Stimulated activated CD4-positive, alpha-beta T cell treated with anti-CD3 and anti-CD28 coated beads, Interleukin-4, amount 100 ng/mL, for 48 hours (primary cell): ENCODE measurements around the gene EGFL7.

Experiments used
- DNase-seq, 2 donors: peaks; one replicate each; pipeline ENCODE4 v3.0.0-alpha.2; 2020; ENCODE audit warnings: low read depth in 2 of 2

EGFL7 gene

DNA sequence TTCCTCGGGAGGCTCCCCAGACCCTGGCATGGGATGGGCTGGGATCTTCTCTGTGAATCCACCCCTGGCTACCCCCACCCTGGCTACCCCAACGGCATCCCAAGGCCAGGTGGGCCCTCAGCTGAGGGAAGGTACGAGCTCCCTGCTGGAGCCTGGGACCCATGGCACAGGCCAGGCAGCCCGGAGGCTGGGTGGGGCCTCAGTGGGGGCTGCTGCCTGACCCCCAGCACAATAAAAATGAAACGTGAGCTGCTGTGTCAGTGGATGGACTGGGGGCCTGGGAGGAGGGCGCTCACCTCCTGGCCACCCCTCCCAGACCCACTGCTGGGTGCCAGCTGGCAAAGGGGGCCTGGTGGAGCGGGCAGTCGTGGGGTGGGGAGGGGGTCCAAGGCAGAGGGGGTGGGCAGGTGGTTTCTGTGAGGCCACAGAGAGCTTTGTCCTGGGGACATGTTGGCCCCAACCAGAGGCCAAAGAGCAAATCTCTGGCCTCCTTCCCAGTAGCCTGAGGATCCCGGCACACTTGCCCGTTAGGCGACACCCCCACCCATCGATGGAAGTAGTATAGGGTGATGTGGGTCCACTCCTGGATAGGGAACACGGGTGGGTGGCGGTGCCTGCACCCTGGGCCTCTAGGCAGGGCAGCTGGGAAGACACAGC is 9.8 kb downstream of the EGFL7 start:
- no peak for DNase-seq

DNA sequence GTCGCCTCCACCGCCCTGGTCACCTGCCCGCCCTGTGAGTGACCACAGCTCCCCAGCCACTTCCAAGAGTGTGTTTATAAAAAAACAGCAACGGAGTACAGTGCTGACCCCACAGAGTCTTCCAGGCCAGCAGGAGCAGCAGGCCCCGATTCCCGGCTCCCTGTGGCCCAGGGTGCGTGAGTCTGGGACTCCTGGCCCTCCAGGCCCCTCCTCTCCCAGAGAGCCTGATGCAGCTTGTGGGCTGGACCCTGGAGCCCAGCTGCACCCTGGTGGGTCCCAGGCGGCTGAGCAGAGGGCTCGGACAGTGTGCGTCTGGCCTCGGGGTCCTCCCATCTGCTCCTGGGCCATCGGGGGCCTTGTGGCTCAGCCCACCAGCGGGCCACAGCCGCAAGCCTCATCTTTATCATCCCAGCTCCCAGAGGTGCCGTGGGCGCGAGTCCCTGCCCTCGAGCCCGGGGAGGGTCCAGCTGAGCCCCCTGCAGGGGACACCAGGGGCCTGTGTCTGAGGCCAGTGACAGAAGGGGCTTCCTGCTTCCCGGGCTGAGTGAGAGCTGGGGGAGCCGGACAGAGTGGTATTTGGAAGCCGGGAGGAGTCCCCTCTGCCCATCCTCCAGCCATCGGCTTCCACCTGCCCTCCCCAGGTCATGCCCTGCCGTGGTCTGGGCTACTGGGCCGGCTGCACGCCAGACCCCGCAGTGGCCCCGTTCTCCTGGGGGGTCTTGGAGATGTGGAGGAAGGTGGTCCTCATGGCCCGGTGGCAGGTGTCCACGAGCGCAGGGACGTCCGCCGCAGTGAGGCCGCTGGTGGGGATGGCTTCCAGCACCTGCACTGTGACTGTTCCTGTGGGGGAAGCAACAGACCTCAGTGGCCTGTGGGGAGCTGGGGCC is 10.6 kb downstream of the EGFL7 start:
- DNase-seq: no peak

DNA sequence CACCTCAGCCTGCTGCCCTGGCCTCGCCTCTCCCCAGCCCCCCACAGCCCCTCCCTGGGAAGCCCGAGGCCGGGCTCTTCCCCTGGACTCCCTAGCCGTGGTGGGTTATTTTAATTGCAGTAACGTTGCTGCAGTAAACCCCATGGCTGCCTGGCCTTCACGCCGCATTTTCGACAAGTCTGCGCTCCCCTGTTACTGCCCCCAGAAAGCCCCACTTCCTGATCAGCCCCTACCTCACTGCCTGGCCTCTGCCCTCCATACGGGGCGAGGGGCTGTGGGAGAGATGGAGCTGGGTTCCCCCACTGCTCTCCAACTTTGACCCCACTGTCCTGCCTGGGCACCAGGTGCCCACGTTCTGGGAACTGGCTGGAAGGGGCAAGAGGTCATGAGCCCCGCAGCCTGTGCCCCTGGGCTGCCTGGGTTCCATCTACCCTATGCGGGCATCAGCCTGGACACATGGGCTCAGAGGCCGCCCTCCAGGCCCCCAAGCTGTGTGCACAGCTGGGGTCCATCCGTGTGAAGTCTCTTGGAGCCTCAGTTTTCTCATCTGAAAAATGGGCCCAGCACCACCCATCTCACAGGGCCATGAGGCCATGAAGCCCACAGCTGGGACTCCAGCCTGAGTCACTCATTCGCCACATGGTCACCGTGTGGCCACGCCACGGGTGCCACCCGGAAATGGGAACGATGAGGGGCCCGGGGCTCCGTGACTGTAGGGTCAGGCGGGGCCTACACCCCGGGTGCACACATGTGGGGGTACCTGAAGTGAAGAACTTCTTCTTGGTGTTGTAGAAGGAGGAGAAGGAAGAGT is 11.5 kb downstream of the EGFL7 start:
- no peak for DNase-seq

DNA sequence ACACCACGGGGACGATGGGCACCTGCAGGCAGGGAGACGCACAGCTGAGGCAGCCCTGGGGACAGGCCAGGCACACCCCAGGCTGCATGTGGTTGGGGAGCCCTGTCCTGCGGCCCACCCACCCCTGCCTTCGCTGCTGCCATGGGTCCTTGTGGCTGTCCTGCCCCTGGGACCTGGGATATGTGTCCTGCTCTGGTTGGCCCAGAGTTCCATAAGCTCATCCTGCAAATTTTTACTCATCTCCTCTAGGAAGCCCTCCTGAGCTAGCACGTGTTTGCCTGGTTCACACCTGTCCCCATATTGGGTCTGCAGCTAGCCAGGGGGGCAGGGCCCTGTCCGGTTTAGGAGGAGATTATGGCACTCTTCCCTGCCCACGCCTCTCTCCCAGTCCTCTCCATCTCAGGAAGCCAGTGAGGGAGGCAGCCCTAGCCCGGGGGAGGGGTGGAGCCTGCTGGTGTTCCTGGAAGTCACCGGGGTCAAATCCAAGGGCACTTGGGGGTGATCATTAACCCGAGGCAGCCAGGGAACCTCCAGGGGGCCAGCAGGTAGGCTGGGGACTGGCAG is 12.2 kb downstream of the EGFL7 start:
- no peak for DNase-seq

DNA sequence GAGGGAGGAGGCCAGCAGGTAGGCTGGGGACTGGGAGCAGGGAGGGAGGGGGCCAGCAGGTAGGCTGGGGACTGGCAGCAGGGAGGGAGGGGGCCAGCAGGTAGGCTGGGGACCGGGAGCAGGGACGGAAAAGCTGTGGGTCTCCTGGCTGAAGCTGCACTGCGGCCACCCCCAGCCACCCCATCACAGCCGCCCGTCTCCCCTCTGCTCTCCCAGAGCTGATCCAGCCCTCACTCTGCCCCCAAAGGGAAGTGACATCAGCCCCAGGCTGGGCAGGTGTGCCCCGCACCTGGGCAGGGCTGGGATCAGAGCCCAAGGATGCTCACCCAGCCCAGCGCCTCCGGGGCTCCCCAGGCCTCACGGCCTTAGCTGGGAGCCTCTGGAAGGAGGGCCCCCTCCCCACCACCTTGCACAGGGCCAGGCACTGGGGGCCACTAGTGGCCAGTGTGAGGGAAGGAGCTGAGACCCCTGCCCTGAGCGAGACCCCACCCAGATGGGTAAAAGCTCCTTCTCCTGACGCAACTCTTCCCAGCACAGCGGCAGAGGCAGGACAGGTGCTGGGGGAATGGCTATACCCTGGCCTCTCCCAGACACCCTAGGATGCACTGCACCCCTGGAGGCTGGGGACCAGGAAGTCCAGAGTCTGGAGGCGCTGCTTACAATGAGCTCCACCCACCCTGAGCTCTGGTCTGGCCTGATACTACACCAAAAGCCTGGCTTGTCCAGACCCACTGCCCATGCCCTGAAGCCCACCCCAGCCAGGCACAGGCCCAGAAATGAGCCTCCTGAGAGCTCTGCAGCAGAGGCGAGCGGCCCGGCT is 13.0 kb downstream of the EGFL7 start:
- DNase-seq: no peak

DNA sequence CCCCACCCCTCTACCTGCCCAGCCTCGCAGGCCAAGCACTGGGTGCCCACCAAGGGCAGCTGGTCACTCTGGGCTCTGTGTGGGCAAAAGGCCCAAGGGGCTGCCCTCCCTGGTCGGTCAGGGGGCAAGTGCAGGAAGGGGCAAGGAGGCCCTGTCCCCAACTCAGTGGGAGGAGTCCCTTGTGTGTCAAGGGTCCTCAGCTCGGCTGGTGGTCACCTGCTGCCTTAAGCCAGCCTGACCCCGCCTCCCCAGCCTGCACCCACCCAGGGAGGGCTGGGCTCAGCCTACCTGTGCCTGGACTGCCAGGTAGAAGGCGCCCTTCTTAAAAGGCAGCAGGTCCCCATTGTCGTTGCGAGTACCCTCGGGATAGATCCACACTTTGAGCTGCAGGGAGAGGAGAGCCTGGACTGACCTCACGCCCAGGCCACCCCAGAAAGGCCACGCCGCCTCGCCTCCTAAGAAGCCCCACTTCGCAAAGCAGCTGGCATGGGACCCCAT is 13.6 kb downstream of the EGFL7 start:
- DNase-seq: no peak

DNA sequence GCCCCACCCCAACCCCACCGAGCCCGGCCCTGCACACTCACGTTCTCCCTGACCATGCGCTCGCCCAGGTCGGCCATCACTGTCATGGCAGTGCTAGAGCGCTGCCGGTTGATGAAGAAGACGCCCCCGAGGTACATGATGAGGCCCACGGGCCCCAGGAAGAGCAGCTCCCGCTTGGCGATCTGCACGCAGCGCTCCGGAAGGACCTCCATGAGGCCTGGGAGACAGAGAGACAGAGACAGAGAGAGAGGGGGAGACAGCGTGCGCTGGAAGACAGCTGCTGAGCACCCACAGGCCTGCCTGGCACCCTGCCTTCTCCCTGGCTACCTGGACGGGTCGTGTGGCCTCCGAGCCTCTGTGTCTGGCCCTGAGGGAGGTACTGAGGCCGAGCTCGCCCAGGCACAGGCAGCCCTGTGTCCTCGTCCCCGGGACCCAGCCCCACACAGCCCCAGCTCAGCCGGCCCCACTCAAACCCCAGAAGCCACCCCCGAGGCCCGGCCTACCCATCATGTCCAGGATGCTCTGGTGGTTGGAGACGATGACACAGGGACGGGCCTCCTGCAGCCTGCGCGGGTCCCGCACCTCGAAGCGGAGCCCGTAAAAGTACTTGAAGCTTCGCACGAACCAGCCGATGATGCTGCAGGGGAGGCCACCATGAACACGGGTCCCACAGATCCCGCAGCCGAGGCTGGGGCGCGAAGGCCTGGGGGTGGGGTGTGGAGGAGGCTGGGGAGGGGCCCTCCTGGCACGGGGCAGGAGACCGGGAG is 14.4 kb downstream of the EGFL7 start:
- DNase-seq: no peak

DNA sequence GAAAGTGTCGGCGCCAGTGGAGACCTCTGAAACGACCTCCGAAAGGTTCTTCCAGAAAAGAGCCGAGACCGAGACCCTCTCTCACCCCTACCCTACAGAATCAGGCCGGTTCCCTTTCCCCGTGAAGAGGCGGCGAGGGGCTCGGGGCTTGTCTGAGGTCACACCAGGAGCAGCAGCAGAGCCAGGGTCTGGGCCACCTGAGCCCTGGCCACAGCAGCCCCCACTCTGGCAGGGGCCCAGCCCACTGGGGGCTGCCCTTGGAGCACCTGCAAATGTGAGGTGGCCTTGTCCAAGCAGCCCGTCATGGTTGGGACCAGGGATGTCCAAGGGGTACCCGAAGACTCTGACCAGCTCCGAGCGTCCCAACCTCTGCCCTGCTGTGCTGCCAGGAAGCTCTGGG is 15.3 kb downstream of the EGFL7 start:
- no peak for DNase-seq

DNA sequence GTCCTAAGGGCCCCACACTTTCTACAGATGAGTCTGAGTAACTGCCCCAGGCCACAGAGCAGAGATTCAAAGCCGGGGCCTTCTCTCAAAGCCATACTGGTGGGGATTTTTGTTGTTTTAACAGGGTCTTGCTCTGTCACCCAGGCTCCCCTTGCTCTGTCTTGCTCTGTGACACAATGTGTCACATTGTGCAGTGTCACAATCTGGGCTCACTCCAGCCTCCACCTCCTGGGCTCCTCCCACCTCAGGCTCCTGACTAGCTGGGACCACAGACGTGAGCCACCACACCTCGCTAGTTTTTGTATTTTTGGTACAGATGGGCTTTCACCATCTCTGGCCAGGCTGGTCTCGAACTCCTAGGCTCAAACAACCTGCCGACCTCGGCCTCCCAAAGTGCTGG is 15.9 kb downstream of the EGFL7 start:
- DNase-seq: no peak

DNA sequence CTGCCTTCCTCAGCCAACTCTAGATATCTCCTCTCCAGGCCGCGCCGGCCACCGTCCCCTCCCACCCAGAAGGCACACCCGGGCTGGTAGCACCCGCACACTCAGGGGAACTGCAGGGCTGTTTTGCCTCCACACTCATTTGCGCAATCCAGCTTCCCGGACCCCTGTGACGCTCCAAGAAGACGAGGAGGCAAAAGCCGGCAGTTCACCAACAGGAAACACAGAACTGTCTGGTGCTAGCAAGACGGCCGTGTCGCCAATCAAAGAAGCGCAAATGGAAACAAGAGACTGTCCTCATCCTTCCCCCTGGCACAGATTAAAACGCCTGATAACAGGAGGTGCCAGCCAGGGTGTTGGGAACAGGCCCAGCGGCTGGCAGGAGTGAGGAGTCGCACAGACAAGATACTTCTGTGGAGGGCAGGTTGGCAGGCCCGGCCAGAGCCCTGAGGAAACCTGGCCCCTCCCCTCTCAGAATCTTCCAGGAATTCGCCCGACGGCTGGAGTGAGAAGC is 16.8 kb downstream of the EGFL7 start:
- no peak for DNase-seq

DNA sequence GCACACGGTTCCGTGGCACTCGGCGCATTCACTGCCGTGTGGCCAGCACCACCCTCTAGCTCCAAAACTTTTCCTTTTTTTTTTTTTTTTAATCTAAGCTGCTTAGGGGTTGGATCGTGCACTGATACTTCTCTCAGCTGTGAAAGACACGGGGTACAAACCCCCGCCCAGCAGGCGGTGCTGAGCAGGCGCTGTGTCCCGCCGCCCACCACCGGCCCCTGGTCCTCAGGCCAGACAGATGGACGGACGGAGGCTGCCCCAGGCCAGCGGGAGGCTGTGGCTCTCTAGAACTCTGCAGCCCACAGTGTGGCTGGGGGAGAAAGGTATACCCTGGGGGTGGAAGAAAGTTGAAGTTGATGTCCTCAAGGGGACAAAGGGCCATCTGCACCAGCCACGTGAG is 18.3 kb downstream of the EGFL7 start:
- no peak for DNase-seq

DNA sequence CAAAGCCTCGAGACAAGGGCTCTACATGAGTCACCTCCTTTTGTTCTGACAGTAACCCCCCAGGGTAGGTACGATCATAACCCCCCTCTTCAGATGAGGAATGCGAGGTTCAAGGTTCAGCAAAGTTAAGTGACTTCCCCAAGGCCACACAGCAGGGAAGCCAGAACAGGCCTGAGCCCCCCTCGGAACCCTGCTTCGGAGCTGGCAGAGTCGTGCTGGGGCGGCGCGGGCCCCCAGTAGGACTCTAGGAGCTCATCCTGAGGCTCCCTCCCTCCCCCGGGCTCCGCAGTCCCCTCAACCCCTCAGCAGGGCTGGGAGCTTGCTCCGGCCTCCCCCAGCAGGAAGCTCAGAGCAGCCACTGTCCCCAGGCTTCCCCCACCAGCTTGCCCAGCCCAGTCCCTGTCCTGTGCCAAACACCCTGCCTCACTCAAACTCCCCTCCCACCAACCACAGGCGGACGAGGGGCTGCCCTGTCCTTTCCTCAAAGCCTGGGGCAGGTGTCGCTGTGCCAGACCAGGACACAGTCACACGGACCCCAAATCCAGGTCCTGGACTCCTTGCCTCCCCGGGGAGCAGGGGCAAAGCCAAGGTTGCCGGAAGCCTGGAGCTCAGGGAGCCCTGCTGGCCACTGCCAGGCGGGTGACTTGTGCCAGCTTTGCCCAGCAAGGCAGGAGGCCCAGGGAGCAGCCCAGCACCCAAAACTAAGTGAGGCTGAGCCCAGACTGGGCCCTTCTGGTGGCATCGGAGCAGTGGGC is 19.4 kb downstream of the EGFL7 start:
- no peak for DNase-seq

DNA sequence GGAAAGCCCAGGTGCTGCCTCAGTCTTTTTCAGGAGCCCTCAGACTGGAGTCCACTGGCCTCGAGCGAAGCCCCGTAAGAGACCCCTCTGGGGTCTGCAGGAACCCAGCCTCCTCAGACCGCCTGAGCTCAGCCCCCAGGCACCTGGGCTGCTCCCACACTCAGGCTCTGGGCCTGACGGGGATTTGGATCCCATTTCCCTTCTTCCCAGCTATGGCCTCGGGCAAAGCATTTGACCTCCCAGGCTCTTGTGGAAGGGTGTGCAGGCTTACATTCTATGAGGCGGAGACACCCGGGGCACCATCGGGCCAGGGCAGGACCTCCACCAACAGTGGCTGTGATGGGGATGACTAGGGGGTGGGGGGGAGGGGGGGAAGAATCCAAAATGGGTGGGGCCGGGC is 20.0 kb downstream of the EGFL7 start:
- no peak for DNase-seq

DNA sequence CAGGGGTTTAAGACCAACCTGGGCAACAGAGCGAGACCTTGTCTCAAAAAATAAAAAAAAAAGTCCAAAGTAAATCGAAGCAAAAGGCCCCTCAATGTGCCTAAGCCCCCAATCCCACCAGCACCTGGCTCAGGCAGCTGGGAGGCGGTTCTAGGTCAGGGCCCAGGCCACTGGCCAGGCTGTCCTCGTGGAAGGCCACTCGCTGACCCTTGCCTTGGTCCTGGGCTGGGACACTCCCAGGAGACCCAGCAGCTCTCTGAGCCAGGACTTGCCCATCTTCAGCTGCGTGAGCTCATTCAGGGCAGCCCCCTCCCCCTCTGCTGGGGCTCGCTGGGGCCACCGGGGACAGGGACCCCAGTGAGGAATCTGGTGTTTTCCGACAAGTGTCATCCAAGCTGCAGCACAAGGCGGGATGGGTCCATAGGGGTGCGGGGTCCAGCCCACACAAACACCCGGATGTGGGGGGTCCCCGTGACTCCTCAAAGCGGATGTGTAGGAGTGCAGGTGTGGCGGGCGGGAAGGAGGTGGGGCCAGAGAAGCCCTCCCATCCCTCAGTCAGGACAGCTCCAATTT is 20.5 kb downstream of the EGFL7 start:
- DNase-seq: no peak

DNA sequence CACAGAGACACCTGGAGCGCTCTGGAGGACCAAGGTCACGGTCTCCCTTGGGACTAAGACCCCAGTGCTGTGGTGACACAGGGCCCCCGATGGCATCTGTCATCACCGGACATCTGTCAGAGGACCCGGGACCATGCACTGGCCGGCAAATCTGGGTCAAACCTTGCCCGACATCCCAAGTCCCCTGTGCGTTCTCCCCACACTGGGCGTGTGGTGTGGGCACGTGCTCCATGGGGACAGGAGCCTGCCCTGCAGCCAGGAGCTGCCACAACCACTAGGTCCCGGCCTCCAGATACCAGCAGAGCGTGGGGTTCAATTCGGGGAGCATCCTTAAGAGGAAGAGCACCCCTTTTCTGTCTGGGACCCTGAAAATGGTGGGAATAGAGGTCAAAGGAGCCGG is 21.0 kb downstream of the EGFL7 start:
- no peak for DNase-seq

DNA sequence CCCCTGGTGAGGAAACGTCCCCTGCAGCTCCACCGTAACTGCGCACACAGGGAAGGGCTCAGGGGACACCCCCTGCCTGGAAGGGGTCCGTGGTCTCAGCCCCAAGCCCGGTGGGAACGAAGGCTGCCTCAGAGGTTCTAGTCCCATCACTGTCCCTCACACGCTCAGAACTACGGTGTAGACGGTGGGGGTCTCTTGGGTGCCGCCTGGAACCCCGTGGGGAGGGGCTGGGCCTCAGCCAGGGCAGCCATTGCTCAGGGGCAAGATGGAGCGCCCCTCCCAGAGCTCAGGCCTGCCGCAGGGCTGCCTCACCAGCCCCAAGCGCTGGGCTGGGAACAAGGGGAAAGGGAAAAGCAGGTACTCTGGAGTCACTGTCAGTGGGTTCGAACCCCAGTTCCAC is 21.6 kb downstream of the EGFL7 start:
- DNase-seq: no peak

DNA sequence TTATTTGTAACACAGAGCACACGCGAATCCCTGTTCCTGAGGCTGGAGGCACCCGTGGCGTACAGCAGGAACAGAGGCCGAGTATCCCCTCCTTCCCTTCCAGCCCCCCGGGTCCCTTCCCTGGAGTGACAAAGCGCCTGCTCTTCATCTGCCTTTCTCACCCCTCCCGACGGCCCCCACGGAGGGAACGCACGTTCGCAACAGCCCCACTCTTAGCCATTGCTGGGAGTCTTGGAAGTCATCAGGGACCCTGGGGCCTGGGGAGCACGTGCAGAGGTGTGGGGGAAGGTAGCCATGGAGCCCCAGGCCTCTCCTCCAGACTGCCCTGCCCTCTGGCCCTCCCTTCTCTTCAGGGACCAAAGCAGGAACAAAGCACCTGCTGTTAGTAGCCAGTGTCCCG is 22.1 kb downstream of the EGFL7 start:
- DNase-seq: no peak

DNA sequence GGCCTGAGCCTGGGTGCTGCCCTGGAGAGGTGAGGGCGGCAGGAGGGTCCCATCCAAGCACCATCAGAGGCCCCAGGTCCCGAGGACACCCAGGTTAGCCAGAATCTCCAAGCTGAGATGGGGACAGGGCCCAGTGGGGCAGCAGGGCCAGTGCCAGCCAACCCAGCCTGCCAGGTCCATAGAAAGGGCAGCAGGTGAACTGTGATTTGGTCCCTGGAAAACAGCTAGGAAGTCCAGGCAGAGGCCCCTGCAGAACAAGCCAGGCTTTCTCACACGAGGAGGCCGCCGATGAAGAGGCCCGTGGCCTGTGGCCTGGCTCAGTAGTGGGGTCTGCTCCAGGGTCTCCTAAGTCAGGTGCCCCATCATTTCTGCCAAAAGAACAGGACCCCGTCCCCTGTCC is 22.5 kb downstream of the EGFL7 start:
- DNase-seq: no peak
